ENCODE data around the gene CCDC60. TPM values are rescaled to one million over a fixed set of nuclear protein-coding genes. Genes with fewer than 3 reads are reported as not detected.
"Not testable (repeated sequence)": the region's sequence is repeated elsewhere in the genome, so short reads cannot be mapped to it uniquely, and the experiment has no call there.

The CCDC60 gene
- total and polyA plus RNA-seq, 8 donors: not detected

DNA sequence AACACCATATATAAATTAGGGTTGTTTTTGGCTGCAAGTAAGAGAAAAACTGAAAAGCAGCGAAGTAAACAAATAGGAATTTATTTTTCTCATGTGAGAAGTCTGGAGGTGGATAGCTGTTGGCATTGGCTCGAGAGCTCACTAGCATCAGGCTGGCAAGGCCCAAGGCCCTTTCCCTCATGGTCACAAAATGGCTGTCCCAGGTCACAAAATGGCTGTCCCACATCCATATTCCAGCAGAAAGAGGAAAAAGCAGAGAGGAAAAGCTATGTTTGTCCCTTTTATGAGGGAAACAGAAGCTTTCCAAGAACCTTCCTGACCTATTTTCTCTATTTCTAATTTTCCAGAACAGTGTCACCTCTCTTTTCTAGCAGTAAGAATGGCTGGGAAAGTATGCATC, 7.5 kb downstream of the CCDC60 start:
- Histone ChIP-seq H3K4me1 (no peaks in the 10 kb centered on the region), H3K36me3 (no peaks in the 10 kb centered on the region), H3K27ac (no peak overlapping the region), H3K27me3 (no peaks in the 10 kb centered on the region), H3K4me3 (no peak overlapping the region), H3K9me3 (no peaks in the 10 kb centered on the region)
- FAIRE-seq (no peak), ATAC-seq (no peak), DNase-seq (no peak)
- WGBS, 2 donors: 72 to 87% methylated on average over 2 of the region's 2 CpGs
- TF ChIP-seq, protein P1, sequence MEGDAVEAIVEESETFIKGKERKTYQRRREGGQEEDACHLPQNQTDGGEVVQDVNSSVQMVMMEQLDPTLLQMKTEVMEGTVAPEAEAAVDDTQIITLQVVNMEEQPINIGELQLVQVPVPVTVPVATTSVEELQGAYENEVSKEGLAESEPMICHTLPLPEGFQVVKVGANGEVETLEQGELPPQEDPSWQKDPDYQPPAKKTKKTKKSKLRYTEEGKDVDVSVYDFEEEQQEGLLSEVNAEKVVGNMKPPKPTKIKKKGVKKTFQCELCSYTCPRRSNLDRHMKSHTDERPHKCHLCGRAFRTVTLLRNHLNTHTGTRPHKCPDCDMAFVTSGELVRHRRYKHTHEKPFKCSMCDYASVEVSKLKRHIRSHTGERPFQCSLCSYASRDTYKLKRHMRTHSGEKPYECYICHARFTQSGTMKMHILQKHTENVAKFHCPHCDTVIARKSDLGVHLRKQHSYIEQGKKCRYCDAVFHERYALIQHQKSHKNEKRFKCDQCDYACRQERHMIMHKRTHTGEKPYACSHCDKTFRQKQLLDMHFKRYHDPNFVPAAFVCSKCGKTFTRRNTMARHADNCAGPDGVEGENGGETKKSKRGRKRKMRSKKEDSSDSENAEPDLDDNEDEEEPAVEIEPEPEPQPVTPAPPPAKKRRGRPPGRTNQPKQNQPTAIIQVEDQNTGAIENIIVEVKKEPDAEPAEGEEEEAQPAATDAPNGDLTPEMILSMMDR (IDR thresholded peaks at IDR 0.05): no peak
- intact Hi-C loops (cut with DNase I): no loop called here

DNA sequence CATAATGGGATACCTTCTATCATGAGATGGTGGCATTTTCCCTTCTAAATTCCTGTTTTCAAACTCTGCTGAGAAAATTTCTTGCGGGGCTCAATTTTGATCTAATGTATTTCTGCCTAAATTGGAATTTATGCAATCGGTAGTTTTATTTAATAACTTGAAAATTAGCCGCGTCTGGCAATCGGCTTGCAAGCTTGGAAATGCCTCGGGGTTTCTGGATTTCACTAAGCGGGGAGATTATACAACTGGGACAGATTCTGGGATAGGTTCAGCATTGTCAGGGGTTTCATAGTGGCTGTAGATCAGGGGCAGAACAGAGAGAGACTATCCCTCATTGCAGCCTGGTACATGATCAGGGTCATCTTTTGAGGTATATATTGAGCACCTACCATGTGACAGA, 8.6 kb downstream of the CCDC60 start:
- Histone ChIP-seq H3K4me3 (no peak overlapping the region), H3K9me3 (no peaks in the 10 kb centered on the region), H3K27me3 (no peaks in the 10 kb centered on the region), H3K27ac (no peak overlapping the region), H3K4me1 (no peaks in the 10 kb centered on the region), H3K36me3 (no peaks in the 10 kb centered on the region)
- DNase-seq: no peak
- intact Hi-C loops (cut with DNase I): no loop called here
- no peak for ATAC-seq
- FAIRE-seq: no peak
- TF ChIP-seq, protein P1 (IDR thresholded peaks at IDR 0.05): no peak
- WGBS, 2 donors: 81 to 86% methylated on average over 7 of the region's 7 CpGs

DNA sequence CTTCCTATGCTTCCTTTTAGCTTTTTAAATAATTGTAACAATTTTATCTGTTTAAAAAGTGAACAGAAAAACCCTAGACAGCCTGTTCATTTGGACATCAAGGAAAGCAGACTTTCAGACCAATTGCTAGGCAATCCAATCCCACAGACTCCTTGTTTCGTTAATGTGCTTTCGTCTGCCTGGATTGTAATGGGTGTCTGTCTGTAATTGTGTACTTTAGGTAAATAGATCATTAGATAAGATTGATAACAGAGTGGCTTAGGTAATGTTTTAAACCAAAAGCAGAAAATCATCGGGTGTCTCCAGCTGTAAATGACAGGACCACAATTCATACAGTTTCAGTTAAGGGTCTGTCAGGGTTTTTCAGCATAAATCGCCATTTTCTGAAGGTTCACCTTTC, 19.6 kb downstream of the CCDC60 start:
- FAIRE-seq (no peak), DNase-seq (no peak), ATAC-seq (peak in 1 of 4 donors; percentile 22)
- H3K4me3 ChIP-seq: no peak overlapping the region
- no peaks in the 10 kb centered on the region for H3K36me3 ChIP-seq
- intact Hi-C loops (cut with DNase I): no loop called here
- no peaks in the 10 kb centered on the region for H3K4me1 ChIP-seq
- 6 to 8% methylated on average over 4 of the region's 4 CpGs for WGBS, 2 donors
- no peak overlapping the region for H3K27ac ChIP-seq
- H3K9me3 ChIP-seq: no peaks in the 10 kb centered on the region
- TF ChIP-seq, protein P1 (IDR thresholded peaks at IDR 0.05): no peak
- H3K27me3 ChIP-seq: peaks cover 0 to 8% (median 0%) of the 10 kb centered on the region in 4 donors

DNA sequence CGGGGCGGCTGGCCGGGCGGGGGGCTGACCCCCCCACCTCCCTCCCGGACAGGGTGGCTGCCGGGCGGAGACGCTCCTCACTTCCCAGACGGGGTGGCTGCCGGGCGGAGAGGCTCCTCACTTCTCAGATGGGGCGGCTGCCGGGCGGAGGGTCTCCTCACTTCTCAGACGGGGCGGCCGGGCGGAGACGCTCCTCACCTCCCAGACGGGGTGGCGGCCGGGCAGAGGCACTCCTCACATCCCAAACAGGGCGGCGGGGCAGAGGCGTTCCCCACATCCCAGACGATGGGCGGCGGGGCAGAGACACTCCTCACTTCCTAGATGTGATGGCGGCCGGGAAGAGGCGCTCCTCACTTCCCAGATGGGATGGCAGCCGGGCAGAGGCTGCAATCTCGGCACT, 25.8 kb downstream of the CCDC60 start:
- H3K4me1 ChIP-seq; H3K9me3 ChIP-seq; intact Hi-C loops (cut with DNase I); ATAC-seq; H3K27ac ChIP-seq; H3K36me3 ChIP-seq; H3K4me3 ChIP-seq; FAIRE-seq; H3K27me3 ChIP-seq: not testable (repeated sequence)
- DNase-seq: peak in 1 of 6 donors; percentile 34
- 89 to 96% methylated on average over 7 to 27 of the region's 33 CpGs for WGBS, 2 donors

DNA sequence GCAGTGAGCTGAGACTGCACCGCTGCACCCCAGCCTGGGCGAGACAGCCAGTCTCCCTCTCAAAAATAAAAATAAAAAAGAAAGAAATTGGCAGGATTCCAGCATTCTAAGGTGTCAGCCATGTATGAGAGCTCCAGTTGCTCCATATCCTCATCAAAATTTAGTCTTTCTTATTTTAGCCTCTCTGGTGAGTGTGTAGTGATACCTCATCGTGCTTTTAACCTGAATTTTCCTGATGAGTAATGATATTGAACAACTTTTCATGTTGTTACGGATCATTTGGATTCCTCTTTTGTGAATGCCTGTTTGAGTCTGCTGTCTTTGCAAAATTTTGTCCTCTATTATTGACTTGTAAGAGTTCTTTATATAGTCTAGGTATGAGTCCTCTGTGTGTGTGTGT, 28.5 kb downstream of the CCDC60 start:
- TF ChIP-seq, protein P1 (IDR thresholded peaks at IDR 0.05): no peak
- Histone ChIP-seq H3K9me3 (no peaks in the 10 kb centered on the region), H3K36me3 (no peaks in the 10 kb centered on the region), H3K4me3 (no peak overlapping the region), H3K4me1 (no peaks in the 10 kb centered on the region), H3K27me3 (peaks cover 0 to 4% (median 0%) of the 10 kb centered on the region in 4 donors), H3K27ac (no peak overlapping the region)
- FAIRE-seq (no peak), ATAC-seq (no peak), DNase-seq (no peak)
- WGBS, 2 donors: 83% methylated on average over 4 of the region's 4 CpGs
- intact Hi-C loops (cut with DNase I): no loop called here

GRCh38 chr12:119363490-119363889, 29.0 kb downstream of the CCDC60 start:
- no peak for DNase-seq
- Histone ChIP-seq H3K27me3 (peaks cover 0 to 4% (median 0%) of the 10 kb centered on the region in 4 donors), H3K36me3 (no peaks in the 10 kb centered on the region), H3K27ac (no peak overlapping the region), H3K4me1 (no peaks in the 10 kb centered on the region), H3K9me3 (no peaks in the 10 kb centered on the region), H3K4me3 (no peak overlapping the region)
- FAIRE-seq: no peak
- TF ChIP-seq, protein P1 (IDR thresholded peaks at IDR 0.05): no peak
- WGBS, 2 donors: 55 to 64% methylated on average over 1 of the region's 1 CpG
- intact Hi-C loops (cut with DNase I): no loop called here
- no peak for ATAC-seq
